GM21619 (cell line): ENCODE data around the gene CTAG1B.
"Not testable (repeated sequence)": the region's sequence is repeated elsewhere in the genome, so short reads cannot be mapped to it uniquely, and the experiment has no call there.

Experiments used
- ATAC-seq: cut with Tn5 transposase; IDR thresholded peaks from one replicate; pipeline ENCODE4 v1.9.1; 2021; ENCODE audit not compliant: unreplicated experiment

The CTAG1B gene

GRCh38 chrX:154590415-154590814 is 28.7 kb downstream of the CTAG1B start:
- not testable (repeated sequence) for ATAC-seq

DNA sequence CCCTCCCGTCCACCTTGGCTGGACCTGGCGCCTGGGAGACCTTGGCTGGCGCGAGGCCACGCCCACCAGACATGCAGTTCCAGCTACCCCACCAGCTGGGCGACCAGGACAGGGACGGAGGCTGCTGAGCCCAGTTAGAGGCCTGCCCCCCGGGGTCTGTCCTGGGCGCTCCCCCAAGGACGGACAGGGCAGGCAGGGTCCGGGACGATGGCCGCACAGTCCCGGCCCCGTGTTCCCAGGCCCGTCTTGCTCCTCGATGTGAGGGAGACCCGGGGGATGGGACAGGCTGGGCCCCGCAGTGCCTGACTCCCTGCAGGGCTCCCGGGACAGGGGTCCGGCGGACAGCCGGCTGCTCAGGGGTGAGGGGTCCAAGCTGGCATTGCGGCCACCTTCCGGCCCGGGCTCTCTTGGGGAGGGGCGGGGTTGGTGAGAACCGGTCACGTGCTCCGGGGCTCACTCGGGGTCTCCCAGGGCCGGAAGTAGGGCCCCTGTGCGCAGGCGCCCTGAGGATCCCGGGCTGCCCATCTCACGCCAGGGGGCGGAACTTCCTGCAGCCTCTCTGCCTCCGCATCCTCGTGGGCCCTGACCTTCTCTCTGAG is 34.4 kb downstream of the CTAG1B start, which contains the start of gene CTAG1A:
TSS of gene CTAG1A (plus strand) at position 549 of the 599 bp plus-strand sequence. CDS start 74 bp downstream, outside the sequence.
- ATAC-seq: not testable (repeated sequence)

DNA sequence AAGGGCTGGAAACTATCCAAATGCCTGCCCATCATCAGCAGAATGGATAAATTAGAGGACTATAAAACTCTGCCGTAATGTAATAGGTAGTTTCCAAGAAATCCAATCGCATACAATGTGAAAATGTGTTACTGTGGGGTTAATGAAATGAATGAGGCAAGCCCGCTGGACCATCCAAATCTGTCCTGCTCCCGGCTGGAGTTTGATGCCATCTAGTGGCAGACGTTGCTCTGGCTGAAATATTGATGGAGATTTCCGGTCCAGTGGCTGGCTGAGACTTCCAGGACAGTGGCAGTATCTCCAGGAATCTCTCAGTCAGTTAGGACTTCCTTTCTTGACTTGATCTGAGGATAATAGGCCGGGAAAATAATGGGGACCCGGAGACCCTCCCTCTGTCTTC is 36.1 kb downstream of the CTAG1B start:
- not testable (repeated sequence) for ATAC-seq

GRCh38 chrX:154575076-154575475 is 44.0 kb downstream of the CTAG1B start:
- not testable (repeated sequence) for ATAC-seq

DNA sequence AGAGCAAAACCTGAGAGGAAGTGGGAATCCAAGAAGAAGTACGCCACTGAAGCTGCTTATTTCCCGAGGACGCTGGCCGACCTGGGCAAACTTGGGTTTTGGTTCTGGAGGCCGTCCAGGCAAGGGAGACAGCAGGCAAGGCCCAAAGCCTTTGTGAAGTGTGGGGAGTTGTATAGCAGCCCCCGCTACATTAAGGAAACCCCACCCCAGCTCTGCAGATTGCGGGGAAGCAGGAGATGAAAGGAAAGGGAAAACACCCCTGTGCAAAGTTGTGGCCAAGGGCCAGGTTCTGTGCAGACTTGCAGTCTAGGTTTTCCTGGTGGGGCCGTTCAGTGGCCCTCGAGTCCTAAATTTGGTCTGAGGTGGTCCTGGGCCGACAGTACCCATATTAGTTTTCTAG is 46.0 kb downstream of the CTAG1B start:
- not testable (repeated sequence) for ATAC-seq

GRCh38 chrX:154570361-154570760 is 48.7 kb downstream of the CTAG1B start:
- not testable (repeated sequence) for ATAC-seq
